GM18526 (cell line): ENCODE results near the gene DUSP7.

Experiments used
- POLR2A ChIP-seq: IDR thresholded peaks from 3 replicates; pipeline ENCODE4 v1.6.1; 2011; ENCODE audit not compliant: insufficient read length; ENCODE audit errors: extremely low read depth

The DUSP7 gene

GRCh38 chr3:52032702-52033408 is 23.5 kb downstream of the DUSP7 start:
- TF ChIP-seq POLR2A: no peak

- TF ChIP-seq POLR2A: no peak
Measured at GRCh38 chr3:52031896-52032295, 24.5 kb downstream of the DUSP7 start.

GRCh38 chr3:52030714-52031310 is 25.6 kb downstream of the DUSP7 start:
- TF ChIP-seq POLR2A: no peak

GRCh38 chr3:52029535-52029934 is 26.8 kb downstream of the DUSP7 start:
- TF ChIP-seq POLR2A: no peak

- no peak for TF ChIP-seq POLR2A
Measured at GRCh38 chr3:52029053-52029452, 27.3 kb downstream of the DUSP7 start.

GRCh38 chr3:52028572-52028971 is 27.8 kb downstream of the DUSP7 start:
- TF ChIP-seq POLR2A: no peak

- TF ChIP-seq POLR2A: no peak
Measured at GRCh38 chr3:52026041-52026440, 30.3 kb downstream of the DUSP7 start.

- no peak for TF ChIP-seq POLR2A
Measured at GRCh38 chr3:52025453-52025852, 30.9 kb downstream of the DUSP7 start.

- no peak for TF ChIP-seq POLR2A
Measured at GRCh38 chr3:52024765-52025452, 31.5 kb downstream of the DUSP7 start.

GRCh38 chr3:52023860-52024764 is 32.3 kb downstream of the DUSP7 start:
- no peak for TF ChIP-seq POLR2A

- no peak for TF ChIP-seq POLR2A
Measured at GRCh38 chr3:52023101-52023770, 33.1 kb downstream of the DUSP7 start.

GRCh38 chr3:52022323-52023100 is 33.9 kb downstream of the DUSP7 start:
- no peak for TF ChIP-seq POLR2A

- TF ChIP-seq POLR2A: no peak
Measured at GRCh38 chr3:52021489-52022268, 34.7 kb downstream of the DUSP7 start.
